Keratinocyte (primary cell): ENCODE measurements around the gene MCF2L2.

Experiments used
- EZH2 ChIP-seq: IDR thresholded peaks from one replicate; pipeline ENCODE4 v1.6.1; 2012; ENCODE audit warnings: inconsistent platforms, mild to moderate bottlenecking, low read length, moderate library complexity
- TF ChIP-seq, protein P1 (sequence below), 3 experiments: IDR thresholded peaks in 1 of 3; conservative IDR thresholded peaks in 1 of 3; optimal IDR thresholded peaks in 1 of 3; 2 replicates in 2 of 3; 3 replicates in 1 of 3; pipeline versions ENCODE3 to v1.5.1; 2011; ENCODE audit warnings: low read length in 3 of 3, mild to moderate bottlenecking in 3 of 3, moderate library complexity in 2 of 3, control low read depth in 1 of 3, inconsistent platforms in 1 of 3; ENCODE audit not compliant: insufficient read depth in 2 of 3; ENCODE audit errors: extremely low read depth in 1 of 3

DNA sequence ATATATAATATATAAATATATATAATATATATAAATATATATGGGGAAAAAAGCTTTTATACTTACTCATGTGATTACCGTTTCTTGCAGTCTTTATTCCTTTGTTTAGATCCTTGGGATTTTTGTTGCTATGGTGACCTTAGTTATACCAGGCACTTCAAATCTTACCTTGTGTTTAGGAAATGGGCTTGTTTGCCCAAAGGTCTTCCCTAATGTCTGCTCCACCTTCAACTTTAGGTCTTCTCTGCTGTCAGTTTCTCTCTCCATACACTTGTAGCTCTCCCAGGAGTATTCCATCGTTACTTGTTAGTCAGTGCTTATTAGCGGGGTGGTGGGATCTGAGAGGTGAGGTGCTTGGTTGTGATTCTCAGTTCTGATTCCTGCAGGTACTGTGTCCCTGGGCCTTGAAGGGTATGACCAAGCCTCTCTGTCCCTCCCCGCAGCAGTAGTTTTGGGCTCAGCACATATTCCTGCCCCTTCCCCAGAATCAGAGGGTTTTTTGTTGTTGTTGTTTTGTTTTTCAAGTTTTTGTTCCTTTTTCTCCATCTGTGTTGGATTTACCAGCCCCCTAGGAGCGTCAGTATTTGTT is 256.3 kb downstream of the MCF2L2 start:
- TF ChIP-seq, protein P1, sequence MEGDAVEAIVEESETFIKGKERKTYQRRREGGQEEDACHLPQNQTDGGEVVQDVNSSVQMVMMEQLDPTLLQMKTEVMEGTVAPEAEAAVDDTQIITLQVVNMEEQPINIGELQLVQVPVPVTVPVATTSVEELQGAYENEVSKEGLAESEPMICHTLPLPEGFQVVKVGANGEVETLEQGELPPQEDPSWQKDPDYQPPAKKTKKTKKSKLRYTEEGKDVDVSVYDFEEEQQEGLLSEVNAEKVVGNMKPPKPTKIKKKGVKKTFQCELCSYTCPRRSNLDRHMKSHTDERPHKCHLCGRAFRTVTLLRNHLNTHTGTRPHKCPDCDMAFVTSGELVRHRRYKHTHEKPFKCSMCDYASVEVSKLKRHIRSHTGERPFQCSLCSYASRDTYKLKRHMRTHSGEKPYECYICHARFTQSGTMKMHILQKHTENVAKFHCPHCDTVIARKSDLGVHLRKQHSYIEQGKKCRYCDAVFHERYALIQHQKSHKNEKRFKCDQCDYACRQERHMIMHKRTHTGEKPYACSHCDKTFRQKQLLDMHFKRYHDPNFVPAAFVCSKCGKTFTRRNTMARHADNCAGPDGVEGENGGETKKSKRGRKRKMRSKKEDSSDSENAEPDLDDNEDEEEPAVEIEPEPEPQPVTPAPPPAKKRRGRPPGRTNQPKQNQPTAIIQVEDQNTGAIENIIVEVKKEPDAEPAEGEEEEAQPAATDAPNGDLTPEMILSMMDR (optimal IDR thresholded peaks at IDR 0.05 in 1 of 3, IDR thresholded peaks at IDR 0.05 in 1 of 3, conservative IDR thresholded peaks at IDR 0.05 in 1 of 3; ENCODE audit: extremely low read depth in 1 of 3, insufficient read depth in 2 of 3, low read length in 3 of 3): no peak
- TF ChIP-seq EZH2: no peak
